Measurements from ENCODE around the gene CYBC1.
"Not testable (repeated sequence)": the region's sequence is repeated elsewhere in the genome, so short reads cannot be mapped to it uniquely, and the experiment has no call there.

CYBC1 gene

GRCh38 chr17:82415786-82416185 lies 34.8 kb downstream of the CYBC1 start:
- ATAC-seq (ENCODE audit: low read depth): no peak
- Histone ChIP-seq H3K36me3 (ENCODE audit: low read depth) (peaks cover 9% of the 10 kb centered on the region), H3K4me1 (ENCODE audit: insufficient read depth, poor library complexity, severe bottlenecking) (peaks cover 7% of the 10 kb centered on the region), H3K4me3 (ENCODE audit: severe bottlenecking) (no peak overlapping the region), H3K9me3 (ENCODE audit: severe bottlenecking) (no peaks in the 10 kb centered on the region), H3K27ac (ENCODE audit: poor library complexity, severe bottlenecking) (no peak overlapping the region), H3K27me3 (ENCODE audit: insufficient read depth, poor library complexity, severe bottlenecking) (no peaks in the 10 kb centered on the region)
- peak; percentile 15 for DNase-seq (ENCODE audit: low spot score)
- no peak for TF ChIP-seq CTCF (IDR thresholded peaks at IDR 0.05; ENCODE audit: poor library complexity, severe bottlenecking)

DNA sequence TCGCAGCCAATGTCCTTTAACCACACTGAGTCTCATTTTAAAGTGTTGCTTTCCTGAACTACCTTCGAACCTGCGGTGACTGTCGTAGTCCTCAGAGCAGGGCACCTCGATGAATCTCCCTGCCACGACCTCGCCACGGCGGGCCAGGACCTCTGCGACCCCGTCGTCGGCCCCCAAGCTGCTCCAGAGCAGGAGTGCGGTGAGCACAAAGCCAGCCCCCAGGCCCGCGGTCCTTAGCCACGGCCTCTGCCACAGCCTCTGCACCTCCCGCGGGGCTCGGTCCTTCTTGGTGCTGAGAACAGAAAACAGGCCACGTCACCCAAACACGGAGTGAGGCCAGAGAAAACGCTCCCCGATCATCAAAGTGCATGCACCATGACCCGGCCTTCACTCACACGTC lies 35.2 kb downstream of the CYBC1 start:
- Histone ChIP-seq H3K4me1 (ENCODE audit: insufficient read depth, poor library complexity, severe bottlenecking) (peaks cover 7% of the 10 kb centered on the region), H3K27ac (ENCODE audit: poor library complexity, severe bottlenecking) (no peak overlapping the region), H3K9me3 (ENCODE audit: severe bottlenecking) (no peaks in the 10 kb centered on the region), H3K27me3 (ENCODE audit: insufficient read depth, poor library complexity, severe bottlenecking) (no peaks in the 10 kb centered on the region), H3K36me3 (ENCODE audit: low read depth) (peaks cover 6% of the 10 kb centered on the region; the same call in 1 of the 2 replicates), H3K4me3 (ENCODE audit: severe bottlenecking) (no peak overlapping the region)
- no peak for TF ChIP-seq CTCF (IDR thresholded peaks at IDR 0.05; ENCODE audit: poor library complexity, severe bottlenecking)
- no peak for ATAC-seq (ENCODE audit: low read depth)
- peak; percentile 69 for DNase-seq (ENCODE audit: low spot score)

DNA sequence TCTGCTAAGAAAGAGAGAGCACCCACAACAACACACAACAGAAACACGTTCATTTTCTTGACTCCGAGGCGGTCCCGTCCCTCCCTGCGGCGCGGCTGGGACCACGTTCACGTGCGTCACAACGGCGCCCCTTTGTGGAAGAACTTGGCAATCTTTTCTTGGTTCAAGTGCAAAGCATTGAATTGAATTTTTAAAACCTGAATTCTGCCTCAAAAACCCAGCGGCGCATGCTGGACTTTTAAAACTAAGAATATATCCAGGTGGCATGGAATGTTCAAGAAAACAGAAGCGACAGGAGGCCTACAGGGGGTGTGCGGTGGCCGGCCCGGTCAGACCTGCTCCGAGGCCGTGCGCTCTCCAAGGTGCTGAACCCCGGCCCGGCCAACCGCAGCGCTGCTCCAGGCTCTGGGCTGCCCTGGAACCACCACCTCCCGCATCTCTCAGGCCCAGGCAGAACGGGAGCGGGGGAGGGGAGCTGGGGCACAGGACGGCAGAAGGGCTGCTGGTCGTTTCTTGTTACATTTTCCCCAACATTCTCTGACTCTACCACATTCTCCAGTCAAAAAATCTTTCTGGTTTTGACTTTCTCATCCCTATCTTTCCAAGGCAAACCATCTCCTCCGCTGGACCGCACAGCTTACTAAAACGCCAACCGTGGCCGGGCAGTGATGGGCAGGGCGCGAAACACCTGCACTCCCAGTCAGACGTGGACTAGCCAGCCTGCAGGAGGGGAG lies 35.8 kb downstream of the CYBC1 start:
- peaks cover 4% of the 10 kb centered on the region; the same call in 1 of the 2 replicates for H3K36me3 ChIP-seq (ENCODE audit: low read depth)
- ATAC-seq (ENCODE audit: low read depth) (peak; percentile 62), DNase-seq (ENCODE audit: low spot score) (peak; percentile 70)
- no peaks in the 10 kb centered on the region for H3K27me3 ChIP-seq (ENCODE audit: insufficient read depth, poor library complexity, severe bottlenecking)
- H3K4me3 ChIP-seq (ENCODE audit: severe bottlenecking): no peak overlapping the region
- H3K4me1 ChIP-seq (ENCODE audit: insufficient read depth, poor library complexity, severe bottlenecking): peaks cover 7% of the 10 kb centered on the region
- TF ChIP-seq CTCF (IDR thresholded peaks at IDR 0.05; ENCODE audit: poor library complexity, severe bottlenecking): peak; percentile 69
- no peaks in the 10 kb centered on the region for H3K9me3 ChIP-seq (ENCODE audit: severe bottlenecking)
- no peak overlapping the region for H3K27ac ChIP-seq (ENCODE audit: poor library complexity, severe bottlenecking)

GRCh38 chr17:82412535-82413520 lies 37.7 kb downstream of the CYBC1 start:
- no peaks in the 10 kb centered on the region for H3K9me3 ChIP-seq (ENCODE audit: severe bottlenecking)
- no peak for TF ChIP-seq CTCF (IDR thresholded peaks at IDR 0.05; ENCODE audit: poor library complexity, severe bottlenecking)
- no peak overlapping the region for H3K4me3 ChIP-seq (ENCODE audit: severe bottlenecking)
- DNase-seq (ENCODE audit: low spot score): peak; percentile 60
- no peak for ATAC-seq (ENCODE audit: low read depth)
- H3K36me3 ChIP-seq (ENCODE audit: low read depth): peaks cover 4% of the 10 kb centered on the region; the same call in 1 of the 2 replicates
- H3K27ac ChIP-seq (ENCODE audit: poor library complexity, severe bottlenecking): no peak overlapping the region
- no peaks in the 10 kb centered on the region for H3K27me3 ChIP-seq (ENCODE audit: insufficient read depth, poor library complexity, severe bottlenecking)
- peaks cover 3% of the 10 kb centered on the region for H3K4me1 ChIP-seq (ENCODE audit: insufficient read depth, poor library complexity, severe bottlenecking)

DNA sequence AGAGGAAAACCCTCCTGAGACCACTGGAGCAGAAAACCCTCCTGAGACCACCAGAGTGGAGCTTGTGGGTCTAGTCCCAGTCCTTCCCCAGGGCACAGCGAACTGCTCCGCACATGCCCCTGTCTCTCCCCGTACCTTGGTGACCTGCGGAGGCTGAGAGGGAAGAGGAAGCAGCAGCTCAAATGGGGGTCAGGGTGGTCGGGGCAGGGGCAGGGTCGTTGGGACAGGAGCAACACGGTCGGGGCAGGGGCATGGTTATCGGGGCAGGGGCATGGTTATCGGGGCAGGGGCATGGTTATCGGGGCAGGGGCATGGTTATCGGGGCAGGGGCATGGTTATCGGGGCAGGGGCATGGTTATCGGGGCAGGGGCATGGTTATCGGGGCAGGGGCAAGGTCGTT lies 38.5 kb downstream of the CYBC1 start:
- H3K4me1 ChIP-seq (ENCODE audit: insufficient read depth, poor library complexity, severe bottlenecking); H3K4me3 ChIP-seq (ENCODE audit: severe bottlenecking); H3K27ac ChIP-seq (ENCODE audit: poor library complexity, severe bottlenecking); ATAC-seq (ENCODE audit: low read depth); H3K27me3 ChIP-seq (ENCODE audit: insufficient read depth, poor library complexity, severe bottlenecking); H3K36me3 ChIP-seq (ENCODE audit: low read depth); H3K9me3 ChIP-seq (ENCODE audit: severe bottlenecking): not testable (repeated sequence)
- peak; percentile 61 for DNase-seq (ENCODE audit: low spot score)
